Memory B cell (primary cell): ENCODE results near the gene PXN.
"Not testable (repeated sequence)": the region's sequence is repeated elsewhere in the genome, so short reads cannot be mapped to it uniquely, and the experiment has no call there.

Experiments used
- ATAC-seq: fragments of 150-1000 bp; cut with Tn5 transposase; 2 replicates; pipeline ENCODE4 v1.10.0; 2021; ENCODE audit warnings: low read depth, mild to moderate bottlenecking, moderate library complexity
- DNase-seq, 2 donors: peaks; one replicate each; pipeline ENCODE4 v3.0.0; 2022; ENCODE audit warnings: low spot score in 2 of 2
- H3K27ac Mint-ChIP-seq: one replicate; pipeline ENCODE4 v1.8.0; 2022; ENCODE audit warnings: mild to moderate bottlenecking, moderate library complexity, mixed read lengths
- H3K27me3 Mint-ChIP-seq: one replicate; pipeline ENCODE4 v1.8.0; 2022; ENCODE audit warnings: mixed read lengths
- H3K36me3 Mint-ChIP-seq: one replicate; pipeline ENCODE4 v1.8.0; 2022; ENCODE audit warnings: mild to moderate bottlenecking, mixed read lengths
- H3K4me1 Mint-ChIP-seq: one replicate; pipeline ENCODE4 v1.8.0; 2022; ENCODE audit warnings: mixed read lengths
- H3K4me3 Mint-ChIP-seq: one replicate; pipeline ENCODE4 v1.8.0; 2022; ENCODE audit warnings: mild to moderate bottlenecking, moderate library complexity, mixed read lengths
- H3K9me3 Mint-ChIP-seq: one replicate; pipeline ENCODE4 v1.8.0; 2022; ENCODE audit warnings: mixed read lengths

PXN gene

DNA sequence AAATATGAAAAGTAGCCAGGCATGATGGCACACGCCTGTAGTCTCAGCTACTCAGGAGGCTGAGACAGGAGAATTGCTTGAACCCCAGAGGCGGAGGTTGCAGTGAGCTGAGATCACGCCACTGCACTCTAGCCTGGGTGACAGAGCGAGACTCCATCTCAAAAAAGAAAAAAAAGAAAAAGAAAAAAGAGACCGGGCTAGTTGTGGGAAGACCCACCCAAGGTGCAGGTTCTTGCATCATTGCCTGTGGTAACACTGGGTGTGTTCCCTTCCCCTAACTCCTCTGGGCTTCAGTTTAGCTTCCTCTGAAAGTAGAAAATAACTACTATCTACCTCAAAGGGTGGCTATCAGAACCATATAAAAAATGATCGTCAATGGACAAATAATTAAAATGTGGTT is 12.2 kb downstream of the PXN start:
- peak; percentile 55 for ATAC-seq
- Mint-ChIP-seq H3K4me1 (peaks cover 44% of the 10 kb centered on the region), H3K27me3 (peaks cover 30% of the 10 kb centered on the region), H3K4me3 (peak overlapping the region; percentile 74)
- not testable (repeated sequence) for H3K27ac Mint-ChIP-seq, DNase-seq, H3K36me3 Mint-ChIP-seq, H3K9me3 Mint-ChIP-seq

DNA sequence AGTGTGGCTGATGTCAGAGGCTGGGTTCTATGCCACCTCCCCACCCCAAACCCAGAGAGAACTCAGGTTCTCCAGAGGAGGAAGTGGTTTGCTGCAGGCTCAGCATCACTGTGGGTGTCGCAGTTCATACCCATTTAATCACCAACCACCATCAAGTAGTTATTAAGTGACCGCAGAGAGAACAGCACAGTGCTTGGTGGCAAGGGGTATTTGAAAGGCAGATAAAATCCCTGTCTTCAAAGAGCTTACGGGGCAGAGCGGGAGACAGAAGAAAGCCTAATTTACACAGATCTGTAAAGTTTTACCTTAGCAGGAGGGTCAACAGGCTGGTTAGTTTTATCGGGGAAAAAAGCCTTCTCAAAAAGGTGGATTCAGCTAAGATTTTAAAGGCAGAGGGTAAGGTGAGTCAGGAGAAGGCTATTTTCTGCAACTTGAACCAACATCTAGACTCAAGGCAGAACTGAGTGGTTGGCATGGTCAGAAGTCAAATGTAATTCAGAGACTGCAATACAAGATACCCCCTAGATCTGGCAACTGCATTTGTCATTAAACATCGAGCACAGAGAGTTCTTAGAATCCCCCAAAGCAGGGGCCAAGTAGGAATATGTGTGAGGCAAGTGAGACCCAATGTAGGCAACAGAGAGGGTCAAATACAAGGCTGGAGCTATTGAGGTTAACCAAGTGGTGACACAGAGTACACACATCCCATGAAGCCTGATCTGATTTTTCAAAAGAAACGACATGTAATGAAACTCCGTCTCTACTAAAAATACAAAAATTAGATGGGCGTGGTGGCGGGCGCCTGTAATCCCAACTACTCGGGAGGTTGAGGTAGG is 13.2 kb downstream of the PXN start:
- ATAC-seq (peak; percentile 87), DNase-seq (peak in 1 of 2 donors; percentile 61)
- Mint-ChIP-seq H3K27me3 (peaks cover 34% of the 10 kb centered on the region), H3K27ac (peak overlapping the region; percentile 29), H3K9me3 (no peaks in the 10 kb centered on the region), H3K36me3 (peaks cover 2% of the 10 kb centered on the region), H3K4me3 (peak overlapping the region; percentile 43), H3K4me1 (peaks cover 45% of the 10 kb centered on the region)

DNA sequence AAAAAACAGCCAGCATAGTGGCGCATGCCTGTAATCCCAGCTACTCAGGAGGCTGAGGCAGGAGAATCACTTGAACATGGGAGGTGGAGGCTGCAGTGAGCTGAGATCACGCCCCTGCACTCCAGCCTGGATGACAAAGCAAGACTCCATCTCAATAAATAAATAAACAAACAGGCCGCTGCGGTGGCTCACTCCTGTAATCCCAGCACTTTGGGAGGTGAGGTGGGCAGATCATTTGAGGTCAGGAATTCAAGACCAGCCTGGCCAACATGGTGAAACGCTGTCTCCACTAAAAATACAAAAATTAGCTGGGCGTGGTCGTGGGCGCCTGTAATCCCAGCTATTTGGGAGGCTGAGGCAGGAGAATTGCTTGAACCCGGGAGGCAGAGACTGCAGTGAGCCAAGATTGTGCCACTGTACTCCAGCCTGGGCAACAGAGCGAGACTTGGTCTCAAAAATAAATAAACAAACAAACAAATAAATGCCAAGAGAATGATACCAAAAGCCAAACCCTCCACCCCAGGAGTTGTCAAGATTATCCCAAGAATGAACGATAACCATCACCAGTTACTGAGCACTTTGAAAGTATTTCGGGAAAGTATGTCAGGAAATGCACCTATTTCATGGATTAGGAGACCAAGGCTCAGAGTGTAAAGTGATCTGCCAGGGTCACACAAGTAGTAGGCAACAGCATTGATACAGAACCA is 14.0 kb downstream of the PXN start:
- H3K36me3 Mint-ChIP-seq, H3K9me3 Mint-ChIP-seq, ATAC-seq, DNase-seq: not testable (repeated sequence)
- H3K27me3 Mint-ChIP-seq = peaks cover 32% of the 10 kb centered on the region
- peaks cover 45% of the 10 kb centered on the region for H3K4me1 Mint-ChIP-seq
- H3K27ac Mint-ChIP-seq = peak overlapping the region; percentile 29
- peak overlapping the region; percentile 43 for H3K4me3 Mint-ChIP-seq

DNA sequence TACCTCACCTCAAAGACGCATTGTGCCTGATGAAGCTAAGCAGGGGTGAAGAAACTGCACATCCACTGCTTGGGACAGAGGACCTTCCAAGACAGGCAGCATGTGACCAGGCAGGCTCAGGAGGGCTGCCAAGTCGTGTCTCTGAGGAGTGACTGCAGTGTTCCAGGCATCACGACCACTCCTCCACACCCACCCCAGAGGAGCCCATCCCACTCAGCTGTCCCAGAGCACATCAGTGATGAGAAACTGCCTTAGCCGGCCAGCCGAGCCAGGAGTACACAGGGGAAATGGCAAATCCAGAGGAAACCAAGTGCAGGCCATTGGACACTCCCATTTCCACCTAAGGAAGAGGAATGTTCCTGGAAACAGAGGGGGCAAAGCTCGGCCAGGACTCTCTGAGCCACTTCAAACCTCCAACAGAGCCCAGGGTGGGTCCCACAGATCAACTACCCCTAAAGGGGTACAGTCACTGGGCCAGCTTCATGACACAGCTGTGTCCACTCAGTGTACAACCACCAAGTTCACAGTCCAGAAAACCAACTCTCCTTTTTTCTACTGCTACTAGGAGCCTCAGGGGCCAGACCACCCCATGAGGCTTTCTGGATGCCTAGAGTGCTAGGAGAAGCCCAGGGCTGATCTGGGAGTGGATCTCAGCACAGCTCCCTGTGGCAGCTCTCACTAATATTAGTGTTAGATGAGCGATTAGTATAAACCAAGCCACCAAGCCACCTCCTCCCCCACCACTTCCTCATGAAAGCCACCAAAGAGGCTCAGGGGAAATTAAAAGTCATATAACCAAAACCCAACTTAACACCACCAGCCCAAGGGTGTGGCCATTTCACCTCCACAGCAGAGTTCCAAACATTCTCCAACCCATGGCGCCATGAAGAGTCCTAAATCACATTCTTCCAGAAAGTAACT is 15.4 kb downstream of the PXN start:
- H3K9me3 Mint-ChIP-seq = no peaks in the 10 kb centered on the region
- peaks cover 45% of the 10 kb centered on the region for H3K4me1 Mint-ChIP-seq
- H3K4me3 Mint-ChIP-seq = peak overlapping the region; percentile 60
- H3K27ac Mint-ChIP-seq = no peak overlapping the region
- peak; percentile 60 for ATAC-seq
- H3K36me3 Mint-ChIP-seq = peaks cover 2% of the 10 kb centered on the region
- H3K27me3 Mint-ChIP-seq = peaks cover 29% of the 10 kb centered on the region
- DNase-seq = peak in 1 of 2 donors; percentile 21

DNA sequence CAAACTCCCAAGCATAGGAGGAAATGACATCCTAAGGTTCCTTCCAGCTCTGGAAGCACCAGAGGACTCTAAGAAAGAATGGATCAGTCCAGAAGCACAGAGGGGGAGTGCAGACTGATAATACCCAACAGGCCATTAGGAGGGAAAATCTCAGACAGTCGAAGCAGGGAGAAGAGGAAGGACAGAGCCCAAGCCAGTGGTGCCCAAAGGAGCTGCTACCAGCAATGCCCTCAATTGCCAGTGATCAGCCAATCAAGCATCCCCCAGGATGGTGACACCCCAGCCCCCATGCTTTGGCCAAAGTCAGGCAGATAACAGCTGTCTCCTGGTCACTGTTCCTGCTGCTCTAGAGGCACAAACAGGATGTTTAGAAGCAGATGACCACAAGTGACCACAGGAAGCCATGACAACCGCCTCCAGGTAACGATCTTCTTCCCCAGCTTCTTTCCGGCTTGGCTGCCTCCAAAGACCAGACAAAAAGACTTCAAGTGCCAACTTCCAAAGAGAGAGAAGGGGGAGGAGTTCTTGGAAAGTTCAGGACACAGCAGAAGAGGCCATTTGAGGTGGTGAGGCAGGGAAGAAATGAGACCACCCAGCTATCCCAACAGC is 16.2 kb downstream of the PXN start:
- no peaks in the 10 kb centered on the region for H3K9me3 Mint-ChIP-seq

DNA sequence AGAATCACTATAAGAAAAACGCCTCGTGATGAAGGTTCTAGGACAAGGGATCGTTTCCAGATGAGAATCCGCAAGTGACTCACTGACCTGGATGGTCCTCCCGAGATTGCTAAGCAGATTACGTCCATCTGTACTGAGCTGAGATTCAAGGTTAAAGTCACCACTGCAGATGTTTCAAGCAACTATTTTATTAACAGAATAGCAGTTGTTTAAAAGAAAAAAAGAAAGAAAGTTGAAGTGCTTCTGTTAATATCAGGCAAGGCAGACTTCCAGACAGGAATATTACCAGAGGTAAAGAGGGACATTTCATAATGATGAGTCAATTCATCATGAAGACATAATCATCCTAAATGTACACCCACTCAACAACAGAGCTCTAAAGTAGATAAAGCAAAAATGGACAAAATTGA is 17.9 kb downstream of the PXN start:
- ATAC-seq = no peak
- Mint-ChIP-seq H3K9me3 (no peaks in the 10 kb centered on the region), H3K4me1 (peaks cover 31% of the 10 kb centered on the region), H3K36me3 (no peaks in the 10 kb centered on the region), H3K4me3 (no peak overlapping the region), H3K27ac (no peak overlapping the region), H3K27me3 (peaks cover 34% of the 10 kb centered on the region)
- no peak for DNase-seq

More for the DNA sequence above, 16.2 kb downstream of the PXN start:
- Mint-ChIP-seq H3K36me3 (no peaks in the 10 kb centered on the region), H3K4me3 (no peak overlapping the region), H3K4me1 (peaks cover 40% of the 10 kb centered on the region), H3K27me3 (peaks cover 29% of the 10 kb centered on the region), H3K27ac (no peak overlapping the region)
- DNase-seq (no peak), ATAC-seq (no peak)

DNA sequence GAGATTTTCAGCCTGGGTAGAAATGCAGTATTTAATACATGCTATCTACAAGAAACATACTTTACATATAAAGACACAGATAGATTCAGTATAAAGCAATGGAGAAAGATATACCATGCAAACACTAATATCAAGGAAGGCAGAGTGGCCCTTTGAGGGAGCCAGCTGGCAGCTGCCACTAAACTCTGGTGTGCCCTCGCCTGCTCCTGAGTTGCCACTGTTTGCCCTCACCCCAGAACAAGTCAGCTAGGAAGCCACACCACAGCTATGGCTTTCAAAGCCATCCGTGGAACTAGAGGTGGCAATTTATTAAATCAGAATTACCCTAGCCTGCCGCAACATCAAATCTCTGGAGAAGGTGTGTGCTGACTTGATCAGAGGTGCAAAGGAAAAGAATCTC is 18.3 kb downstream of the PXN start:
- Mint-ChIP-seq H3K4me1 (peaks cover 26% of the 10 kb centered on the region), H3K27ac (no peak overlapping the region), H3K4me3 (no peak overlapping the region)

DNA sequence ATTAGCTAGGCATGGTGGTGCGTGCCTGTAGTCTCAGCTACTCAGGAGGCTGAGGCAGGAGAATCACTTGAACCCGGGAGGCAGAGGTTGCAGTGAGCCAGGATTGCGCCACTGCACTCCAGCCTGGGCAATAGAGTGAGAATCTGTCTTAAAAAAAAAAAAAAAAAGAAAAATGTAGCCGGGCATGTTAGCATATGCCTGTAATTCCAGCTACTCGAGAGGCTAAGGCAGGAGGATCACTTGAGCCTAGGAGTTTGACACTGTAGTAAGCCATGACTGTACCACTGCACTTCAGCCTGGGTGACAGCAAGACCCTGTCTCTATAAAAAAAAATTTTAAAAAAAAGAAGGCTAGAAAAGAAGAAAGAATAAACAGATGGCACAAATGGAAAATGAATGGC is 18.8 kb downstream of the PXN start:
- Mint-ChIP-seq H3K4me1 (peaks cover 22% of the 10 kb centered on the region), H3K27me3 (peaks cover 32% of the 10 kb centered on the region)
- not testable (repeated sequence) for H3K27ac Mint-ChIP-seq, ATAC-seq, H3K36me3 Mint-ChIP-seq, DNase-seq, H3K4me3 Mint-ChIP-seq, H3K9me3 Mint-ChIP-seq

More for the DNA sequence above, 18.3 kb downstream of the PXN start:
- no peaks in the 10 kb centered on the region for H3K9me3 Mint-ChIP-seq
- no peaks in the 10 kb centered on the region for H3K36me3 Mint-ChIP-seq
- no peak for DNase-seq
- peaks cover 33% of the 10 kb centered on the region for H3K27me3 Mint-ChIP-seq
- no peak for ATAC-seq

DNA sequence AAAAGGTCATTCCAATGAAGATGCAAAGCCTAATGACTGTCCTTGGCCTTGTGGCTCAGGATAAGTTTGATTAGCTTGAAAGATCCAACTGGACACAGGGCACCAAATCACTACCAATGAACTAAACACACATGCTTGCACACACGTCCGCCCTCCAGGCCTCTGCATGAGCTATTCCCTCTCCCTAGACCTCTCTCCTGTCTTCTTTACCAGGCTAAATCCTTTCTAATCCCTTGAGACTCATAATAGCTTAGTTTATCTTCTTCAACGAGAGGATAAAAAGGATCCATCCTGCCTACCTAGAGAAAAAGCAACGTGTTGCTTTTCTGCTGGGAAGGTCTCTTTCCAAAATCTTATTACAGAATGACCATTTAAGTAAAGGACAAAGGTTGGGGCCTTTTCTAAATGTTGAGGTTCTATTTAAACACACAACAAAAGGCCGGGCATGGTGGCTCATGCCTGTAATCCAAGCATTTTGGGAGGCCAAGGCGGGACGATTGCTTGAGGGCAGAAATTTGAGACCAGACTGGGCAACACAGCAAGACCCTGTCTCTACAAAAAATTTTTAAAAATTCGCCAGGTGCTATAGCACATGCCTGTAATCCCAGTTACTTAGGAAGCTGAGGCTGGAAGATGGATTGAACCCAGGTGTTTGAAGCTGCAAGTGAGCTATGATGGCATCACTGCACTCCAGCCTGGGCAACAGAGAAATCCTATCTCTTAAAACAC is 22.4 kb downstream of the PXN start:
- no peak overlapping the region for H3K4me3 Mint-ChIP-seq
- peaks cover 22% of the 10 kb centered on the region for H3K27me3 Mint-ChIP-seq
- no peaks in the 10 kb centered on the region for H3K9me3 Mint-ChIP-seq
- H3K27ac Mint-ChIP-seq = no peak overlapping the region
- H3K36me3 Mint-ChIP-seq = no peaks in the 10 kb centered on the region
- DNase-seq (no peak), ATAC-seq (no peak)
- no peaks in the 10 kb centered on the region for H3K4me1 Mint-ChIP-seq

DNA sequence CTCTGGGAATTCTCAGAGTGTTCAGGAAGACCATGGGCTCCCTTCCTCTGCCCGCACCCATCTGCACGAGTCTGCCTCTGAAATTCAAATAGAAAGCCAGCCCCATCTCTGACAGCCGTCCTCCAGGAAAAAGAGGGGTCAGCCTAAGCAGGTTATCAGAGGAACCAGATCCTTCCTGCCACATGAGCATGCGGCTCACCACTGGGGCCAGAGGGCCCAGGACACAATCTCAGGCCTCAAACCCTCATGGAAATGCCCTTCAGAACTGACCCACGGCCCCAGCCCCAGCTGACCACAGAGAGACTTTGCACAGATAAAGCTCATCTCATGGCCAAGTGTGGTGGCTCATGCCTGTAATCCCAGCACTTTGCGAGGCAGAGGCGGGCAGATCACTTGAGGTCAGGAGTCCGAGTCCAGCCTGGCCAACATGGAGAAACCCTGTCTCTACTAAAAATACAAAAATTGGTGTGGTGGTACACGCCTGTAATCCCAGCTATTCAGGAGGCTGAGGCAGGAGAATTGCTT is 23.2 kb downstream of the PXN start:
- Mint-ChIP-seq H3K27me3 (peaks cover 20% of the 10 kb centered on the region), H3K27ac (no peak overlapping the region), H3K36me3 (no peaks in the 10 kb centered on the region), H3K4me1 (no peaks in the 10 kb centered on the region), H3K4me3 (no peak overlapping the region), H3K9me3 (no peaks in the 10 kb centered on the region)
- DNase-seq (no peak), ATAC-seq (no peak)

DNA sequence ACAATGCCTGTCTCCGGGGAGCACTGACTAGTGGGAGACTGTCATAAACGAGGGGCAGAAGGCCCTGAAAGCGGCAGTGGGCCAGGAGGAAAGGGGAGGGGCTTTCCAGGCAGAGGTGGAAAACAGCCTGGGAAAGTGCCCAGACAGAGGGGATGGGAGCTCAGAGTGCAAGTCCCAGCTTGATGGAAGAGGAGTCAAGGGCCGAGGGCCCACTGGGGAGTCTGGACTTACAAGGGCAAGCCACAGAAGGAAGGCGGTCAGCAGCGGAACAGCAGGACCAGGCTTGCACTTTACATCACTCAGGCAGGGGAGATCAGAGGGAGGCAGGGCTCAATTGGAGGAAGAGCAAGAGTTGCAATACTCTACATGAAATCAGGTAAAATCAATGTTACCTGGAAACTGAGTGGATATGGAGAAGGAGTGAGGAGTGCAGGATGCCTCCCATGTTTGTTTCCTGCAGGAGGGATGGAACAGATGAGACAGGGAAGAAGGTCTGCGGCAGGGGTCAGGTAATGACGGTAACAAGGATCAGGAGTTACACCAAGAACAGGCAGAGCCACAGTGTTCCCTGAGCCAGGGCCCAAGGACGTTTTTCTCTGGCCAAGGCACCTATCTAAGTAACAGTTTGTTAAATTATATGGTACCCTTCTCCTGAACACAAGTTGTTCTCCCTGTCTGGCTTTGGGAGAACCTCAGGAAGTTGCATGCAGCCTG is 23.8 kb downstream of the PXN start:
- Mint-ChIP-seq H3K27me3 (peaks cover 21% of the 10 kb centered on the region), H3K27ac (no peak overlapping the region)

DNA sequence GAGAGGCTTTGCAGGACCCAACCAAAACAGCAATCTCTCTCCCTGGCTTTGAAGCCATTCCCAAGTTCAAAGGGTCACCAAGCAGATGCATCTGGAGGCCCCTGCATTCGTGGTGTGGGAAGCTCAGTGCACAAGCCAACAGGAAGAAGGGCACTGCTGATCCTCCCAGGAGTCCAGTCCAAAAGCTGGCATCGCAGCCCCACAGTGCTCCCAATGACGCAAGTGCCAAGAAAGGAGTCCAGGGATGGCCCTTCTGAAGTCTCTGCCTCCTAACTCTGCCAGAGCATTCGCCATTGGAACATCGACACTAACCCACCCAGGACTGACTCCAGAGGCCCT is 25.1 kb downstream of the PXN start:
- H3K36me3 Mint-ChIP-seq = no peaks in the 10 kb centered on the region
- H3K4me3 Mint-ChIP-seq = no peak overlapping the region
- no peak overlapping the region for H3K27ac Mint-ChIP-seq
- DNase-seq (no peak), ATAC-seq (no peak)
- peaks cover 3% of the 10 kb centered on the region for H3K4me1 Mint-ChIP-seq
- peaks cover 25% of the 10 kb centered on the region for H3K27me3 Mint-ChIP-seq
- no peaks in the 10 kb centered on the region for H3K9me3 Mint-ChIP-seq

More for the DNA sequence above, 23.8 kb downstream of the PXN start:
- DNase-seq = no peak
- ATAC-seq = no peak
- Mint-ChIP-seq H3K4me1 (no peaks in the 10 kb centered on the region), H3K36me3 (no peaks in the 10 kb centered on the region), H3K4me3 (no peak overlapping the region), H3K9me3 (no peaks in the 10 kb centered on the region)
